Caco-2 (cell line): ENCODE results near the gene KRT71. TPM values are rescaled to one million over a fixed set of nuclear protein-coding genes. Genes with fewer than 3 reads are reported as not detected.
A peak's percentile ranks its signal among the peaks of the same experiment; 100 is the strongest.

Source experiments
- BruUV-seq: library from RNA; stranded (reverse); fragments of 400-500 nt; replicated peaks from 2 replicates; lab custom pipeline; 2021; lab: Mats Ljungman, UMichigan
- CTCF ChIA-PET: fragments of 300-600 bp; sonication (Branson Sonifier 250); formaldehyde crosslinking; loops from one replicate; lab custom pipeline; 2022; ENCODE audit warnings: antibody characterized with exemption; lab: Charles Lee
- POLR2A ChIA-PET: fragments of 300-600 bp; sonication (Branson Sonifier 250); formaldehyde crosslinking; loops from one replicate; lab custom pipeline; 2022; ENCODE audit warnings: antibody characterized with exemption; lab: Charles Lee
- DNase-seq, 2 experiments: peaks; one replicate each; pipeline versions ENCODE4 v3.0.0 to v3.0.0-alpha.2; 2020 to 2022
- H3K27me3 ChIP-seq: replicated peaks from 2 replicates; pipeline ENCODE4 v1.6.0; 2011; ENCODE audit warnings: low read length; ENCODE audit not compliant: control insufficient read depth, insufficient read depth
- H3K36me3 ChIP-seq: 2 replicates; pipeline ENCODE4 v1.5.1; 2011; ENCODE audit warnings: low read length; ENCODE audit not compliant: control insufficient read depth, insufficient read depth
- H3K4me1 ChIP-seq: fragments of 250-450 bp; sonication (Bioruptor Pico); 2 replicates; pipeline ENCODE4 v1.5.1; 2020; ENCODE audit warnings: mild to moderate bottlenecking
- H3K4me3 ChIP-seq: 2 replicates; pipeline ENCODE4 v1.5.1; 2011; ENCODE audit warnings: low read depth, mild to moderate bottlenecking, control low read depth, low read length
- H3K9me3 ChIP-seq: fragments of 250-450 bp; sonication (Bioruptor Pico); 2 replicates; pipeline ENCODE4 v1.5.1; 2020; ENCODE audit warnings: mild to moderate bottlenecking, moderate library complexity
- H3K27ac Mint-ChIP-seq: one replicate; pipeline ENCODE4 v1.8.0; 2022; ENCODE audit warnings: mixed read lengths; ENCODE audit not compliant: unreplicated experiment
- H3K27me3 Mint-ChIP-seq: one replicate; pipeline ENCODE4 v1.8.0; 2022; ENCODE audit warnings: mixed read lengths; ENCODE audit not compliant: insufficient read depth, unreplicated experiment
- H3K36me3 Mint-ChIP-seq: one replicate; pipeline ENCODE4 v1.8.0; 2022; ENCODE audit warnings: mild to moderate bottlenecking, mixed read lengths; ENCODE audit not compliant: insufficient read depth, unreplicated experiment
- H3K4me1 Mint-ChIP-seq: one replicate; pipeline ENCODE4 v1.8.0; 2022; ENCODE audit warnings: low read depth, mixed read lengths; ENCODE audit not compliant: unreplicated experiment
- H3K4me3 Mint-ChIP-seq: one replicate; pipeline ENCODE4 v1.8.0; 2022; ENCODE audit warnings: mild to moderate bottlenecking, moderate library complexity, mixed read lengths; ENCODE audit not compliant: unreplicated experiment
- H3K9me3 Mint-ChIP-seq: one replicate; pipeline ENCODE4 v1.8.0; 2022; ENCODE audit warnings: mixed read lengths; ENCODE audit not compliant: unreplicated experiment
- intact Hi-C: fragments of 100-400 bp; cut with micrococcal nuclease; formaldehyde crosslinking; loops from one replicate; pipeline ENCODE4 v1.10.0; 2022; ENCODE audit not compliant: unreplicated experiment
- total RNA-seq: library from RNA; stranded (reverse); gene quantifications from 2 replicates; pipeline ENCODE4 v1.2.3, GENCODE V29; 2022
- TF ChIP-seq, protein P1 (sequence below), 2 experiments: fragments of 200-600 bp in 1 of 2; IDR thresholded peaks; 1 replicate in 1 of 2; 2 replicates in 1 of 2; pipeline versions ENCODE4 v1.5.1 to v1.8.0; 2011 to 2022; ENCODE audit warnings: antibody characterized with exemption in 1 of 2, control low read depth in 1 of 2, inconsistent platforms in 1 of 2, low read depth in 1 of 2, low read length in 1 of 2, mild to moderate bottlenecking in 1 of 2, moderate library complexity in 1 of 2; ENCODE audit not compliant: insufficient read depth in 1 of 2, severe bottlenecking in 1 of 2, unreplicated experiment in 1 of 2

The KRT71 gene
- total RNA-seq, 1 experiment from 2014 or later = 1.2 TPM

GRCh38 chr12:52587563-52587962 is 34.6 kb upstream of the KRT71 start:
- Histone ChIP-seq H3K27me3 (no peaks in the 10 kb centered on the region; the same call in 1 of the 2 replicates), H3K4me1 (peaks cover 11% of the 10 kb centered on the region; the same call in 1 of the 2 replicates), H3K36me3 (no peaks in the 10 kb centered on the region), H3K9me3 (no peaks in the 10 kb centered on the region), H3K4me3 (no peak overlapping the region)
- Mint-ChIP-seq H3K4me1 (no peaks in the 10 kb centered on the region), H3K27me3 (peaks cover 4% of the 10 kb centered on the region), H3K9me3 (no peaks in the 10 kb centered on the region), H3K4me3 (no peak overlapping the region), H3K27ac (no peak overlapping the region), H3K36me3 (no peaks in the 10 kb centered on the region)
- TF ChIP-seq, protein P1, sequence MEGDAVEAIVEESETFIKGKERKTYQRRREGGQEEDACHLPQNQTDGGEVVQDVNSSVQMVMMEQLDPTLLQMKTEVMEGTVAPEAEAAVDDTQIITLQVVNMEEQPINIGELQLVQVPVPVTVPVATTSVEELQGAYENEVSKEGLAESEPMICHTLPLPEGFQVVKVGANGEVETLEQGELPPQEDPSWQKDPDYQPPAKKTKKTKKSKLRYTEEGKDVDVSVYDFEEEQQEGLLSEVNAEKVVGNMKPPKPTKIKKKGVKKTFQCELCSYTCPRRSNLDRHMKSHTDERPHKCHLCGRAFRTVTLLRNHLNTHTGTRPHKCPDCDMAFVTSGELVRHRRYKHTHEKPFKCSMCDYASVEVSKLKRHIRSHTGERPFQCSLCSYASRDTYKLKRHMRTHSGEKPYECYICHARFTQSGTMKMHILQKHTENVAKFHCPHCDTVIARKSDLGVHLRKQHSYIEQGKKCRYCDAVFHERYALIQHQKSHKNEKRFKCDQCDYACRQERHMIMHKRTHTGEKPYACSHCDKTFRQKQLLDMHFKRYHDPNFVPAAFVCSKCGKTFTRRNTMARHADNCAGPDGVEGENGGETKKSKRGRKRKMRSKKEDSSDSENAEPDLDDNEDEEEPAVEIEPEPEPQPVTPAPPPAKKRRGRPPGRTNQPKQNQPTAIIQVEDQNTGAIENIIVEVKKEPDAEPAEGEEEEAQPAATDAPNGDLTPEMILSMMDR (IDR thresholded peaks at IDR 0.05; ENCODE audit: insufficient read depth in 1 of 2, low read depth in 1 of 2, low read length in 1 of 2, severe bottlenecking in 1 of 2, unreplicated experiment in 1 of 2) = no peak
- BruUV-seq = no TSS peak
- POLR2A ChIA-PET = no interaction called here
- intact Hi-C loops = no loop called here
- CTCF ChIA-PET = interaction anchor here (0.6 kb wide), 1 partner anchor 222 kb away, joined by 6 read pairs; no protein-coding TSS in a partner anchor
- DNase-seq = peak in 1 of 2 experiments; percentile 27

- DNase-seq = peak in 1 of 2 experiments; percentile 19
- no peaks in the 10 kb centered on the region for H3K27me3 ChIP-seq
- CTCF ChIA-PET = interaction anchor here (0.6 to 0.7 kb wide), 2 partner anchors 280 to 366 kb away, joined by 3 to 4 read pairs; no protein-coding TSS in a partner anchor
- TF ChIP-seq, protein P1 (IDR thresholded peaks at IDR 0.05; ENCODE audit: insufficient read depth in 1 of 2, low read depth in 1 of 2, low read length in 1 of 2, severe bottlenecking in 1 of 2, unreplicated experiment in 1 of 2) = no peak
- no peaks in the 10 kb centered on the region for H3K36me3 ChIP-seq
- H3K9me3 Mint-ChIP-seq = no peaks in the 10 kb centered on the region
- no peaks in the 10 kb centered on the region for H3K36me3 Mint-ChIP-seq
- intact Hi-C loops = no loop called here
- no peak overlapping the region for H3K4me3 Mint-ChIP-seq
- BruUV-seq = no TSS peak
- POLR2A ChIA-PET = no interaction called here
- H3K4me1 Mint-ChIP-seq = no peaks in the 10 kb centered on the region
- no peak overlapping the region for H3K27ac Mint-ChIP-seq
- peaks cover 4% of the 10 kb centered on the region for H3K27me3 Mint-ChIP-seq
- H3K4me3 ChIP-seq = no peak overlapping the region
- no peaks in the 10 kb centered on the region for H3K9me3 ChIP-seq
- peaks cover 11% of the 10 kb centered on the region; the same call in 1 of the 2 replicates for H3K4me1 ChIP-seq
Measured at GRCh38 chr12:52585946-52586345, 33.0 kb upstream of the KRT71 start.

GRCh38 chr12:52585066-52585465 is 32.1 kb upstream of the KRT71 start:
- peaks cover 4% of the 10 kb centered on the region for H3K27me3 Mint-ChIP-seq
- H3K4me3 ChIP-seq = no peak overlapping the region
- H3K36me3 ChIP-seq = no peaks in the 10 kb centered on the region
- BruUV-seq = no TSS peak
- CTCF ChIA-PET = no interaction called here
- H3K36me3 Mint-ChIP-seq = no peaks in the 10 kb centered on the region
- no peaks in the 10 kb centered on the region for H3K9me3 Mint-ChIP-seq
- no peak overlapping the region for H3K27ac Mint-ChIP-seq
- TF ChIP-seq, protein P1 (IDR thresholded peaks at IDR 0.05; ENCODE audit: insufficient read depth in 1 of 2, low read depth in 1 of 2, low read length in 1 of 2, severe bottlenecking in 1 of 2, unreplicated experiment in 1 of 2) = no peak
- intact Hi-C loops = no loop called here
- no peaks in the 10 kb centered on the region for H3K27me3 ChIP-seq
- H3K4me1 Mint-ChIP-seq = no peaks in the 10 kb centered on the region
- no peaks in the 10 kb centered on the region for H3K9me3 ChIP-seq
- H3K4me3 Mint-ChIP-seq = no peak overlapping the region
- H3K4me1 ChIP-seq = peaks cover 11% of the 10 kb centered on the region; the same call in 1 of the 2 replicates
- no peak for DNase-seq
- POLR2A ChIA-PET = no interaction called here
